Activated CD8-positive, alpha-beta memory T cell treated with anti-CD3 and anti-CD28 coated beads for 4 hours (primary cell): Measurements from ENCODE around the gene SEPTIN1.
"Not testable (repeated sequence)": the region's sequence is repeated elsewhere in the genome, so short reads cannot be mapped to it uniquely, and the experiment has no call there.

Source experiments
- DNase-seq, 2 donors: peaks; one replicate each; pipeline ENCODE4 v3.0.0-alpha.2; 2020; ENCODE audit warnings: low read depth in 2 of 2

Gene SEPTIN1

DNA sequence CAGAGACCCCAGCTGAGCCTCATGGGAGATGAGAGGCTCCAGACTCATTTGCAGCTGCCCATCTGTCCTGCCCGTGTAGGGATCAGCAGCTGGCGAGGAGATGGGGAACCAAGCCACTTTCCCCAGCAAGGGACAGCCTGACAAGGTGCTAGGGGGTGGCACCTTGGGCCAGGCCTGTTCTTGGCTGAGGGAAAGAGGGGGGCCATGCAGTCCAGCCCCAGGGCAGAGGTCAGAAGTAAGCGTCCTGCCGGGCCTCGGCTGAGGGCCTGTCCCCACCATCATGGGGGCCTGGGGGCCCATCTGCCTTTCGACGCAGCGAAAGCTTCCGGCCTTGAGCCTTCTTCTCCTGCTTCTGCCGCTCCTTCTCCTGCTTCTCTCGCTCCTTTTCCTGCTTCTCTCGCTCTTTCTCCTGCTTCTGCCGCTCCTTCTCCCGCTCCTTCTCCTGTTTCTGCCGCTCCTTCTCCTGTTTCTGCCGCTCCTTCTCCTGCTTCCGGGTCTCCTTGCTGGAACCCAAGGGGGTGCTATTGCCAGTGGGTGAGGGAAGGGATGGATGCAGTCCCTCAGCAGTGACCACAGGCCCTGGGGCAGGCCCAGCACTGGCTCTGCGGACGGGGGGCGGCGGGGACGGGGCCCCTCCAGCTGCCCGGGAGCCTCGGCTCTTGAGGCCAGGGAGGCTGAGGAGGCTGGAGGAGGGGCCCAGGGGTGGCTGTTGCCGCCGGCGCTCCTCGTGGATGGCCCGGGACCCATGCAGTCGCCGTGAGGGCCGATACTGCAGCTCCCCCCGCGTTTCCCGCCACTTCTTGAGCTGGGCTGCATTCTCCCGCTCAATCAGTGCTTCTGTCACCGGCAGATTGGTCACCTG lies 24.4 kb downstream of the SEPTIN1 start:
- DNase-seq: no peak

GRCh38 chr16:30357085-30357714 lies 25.2 kb downstream of the SEPTIN1 start:
- DNase-seq: no peak

DNA sequence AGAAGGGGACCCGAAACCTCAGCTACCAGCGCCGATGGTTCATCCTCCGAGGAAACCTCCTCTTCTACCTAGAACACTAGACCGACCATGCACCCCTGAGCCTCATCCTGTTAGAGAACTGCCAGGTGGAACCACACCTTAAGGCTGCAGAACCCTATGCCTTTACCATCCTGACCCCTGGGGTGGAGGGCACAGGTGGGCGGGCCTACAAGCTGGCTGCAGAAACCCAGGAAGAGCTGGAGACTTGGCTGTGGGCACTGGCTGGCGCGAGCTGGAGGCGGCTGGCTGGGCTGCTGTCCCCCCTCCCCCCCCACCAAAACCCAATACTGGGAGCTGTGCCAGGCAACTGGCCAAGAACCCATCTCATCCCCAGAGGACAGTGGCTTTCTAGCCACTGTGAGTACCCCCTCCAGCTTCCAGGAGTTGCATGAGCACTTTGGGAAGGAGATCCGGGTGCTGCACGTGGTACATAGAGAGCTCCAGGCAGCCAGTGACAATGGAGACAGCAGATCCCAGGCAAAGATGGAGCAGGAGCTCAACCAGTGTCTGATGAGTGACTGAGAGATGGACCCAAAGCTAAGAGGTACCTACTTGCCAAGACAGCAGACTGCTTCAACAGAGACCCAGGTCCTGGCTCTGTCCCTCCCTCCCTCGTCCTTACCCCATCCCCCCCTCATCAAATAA lies 25.8 kb downstream of the SEPTIN1 start:
- no peak for DNase-seq

DNA sequence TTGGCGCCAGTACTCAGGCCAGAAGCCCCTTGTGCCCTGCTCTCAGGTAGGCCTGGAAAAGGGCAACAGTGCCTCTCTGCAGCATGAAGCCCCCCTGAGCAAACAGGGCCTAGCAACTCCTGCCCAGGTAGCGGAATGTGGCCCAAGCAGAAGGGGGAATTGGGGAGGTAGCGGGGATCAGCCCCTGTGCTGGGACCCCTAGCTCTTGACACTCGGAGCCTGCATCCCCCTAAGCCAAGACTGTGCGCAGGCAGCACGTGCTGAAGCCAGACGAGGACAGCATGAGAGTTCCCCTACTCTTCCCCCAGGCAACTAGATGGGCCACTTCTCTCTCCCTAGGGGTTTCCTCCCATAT lies 26.4 kb downstream of the SEPTIN1 start:
- no peak for DNase-seq

DNA sequence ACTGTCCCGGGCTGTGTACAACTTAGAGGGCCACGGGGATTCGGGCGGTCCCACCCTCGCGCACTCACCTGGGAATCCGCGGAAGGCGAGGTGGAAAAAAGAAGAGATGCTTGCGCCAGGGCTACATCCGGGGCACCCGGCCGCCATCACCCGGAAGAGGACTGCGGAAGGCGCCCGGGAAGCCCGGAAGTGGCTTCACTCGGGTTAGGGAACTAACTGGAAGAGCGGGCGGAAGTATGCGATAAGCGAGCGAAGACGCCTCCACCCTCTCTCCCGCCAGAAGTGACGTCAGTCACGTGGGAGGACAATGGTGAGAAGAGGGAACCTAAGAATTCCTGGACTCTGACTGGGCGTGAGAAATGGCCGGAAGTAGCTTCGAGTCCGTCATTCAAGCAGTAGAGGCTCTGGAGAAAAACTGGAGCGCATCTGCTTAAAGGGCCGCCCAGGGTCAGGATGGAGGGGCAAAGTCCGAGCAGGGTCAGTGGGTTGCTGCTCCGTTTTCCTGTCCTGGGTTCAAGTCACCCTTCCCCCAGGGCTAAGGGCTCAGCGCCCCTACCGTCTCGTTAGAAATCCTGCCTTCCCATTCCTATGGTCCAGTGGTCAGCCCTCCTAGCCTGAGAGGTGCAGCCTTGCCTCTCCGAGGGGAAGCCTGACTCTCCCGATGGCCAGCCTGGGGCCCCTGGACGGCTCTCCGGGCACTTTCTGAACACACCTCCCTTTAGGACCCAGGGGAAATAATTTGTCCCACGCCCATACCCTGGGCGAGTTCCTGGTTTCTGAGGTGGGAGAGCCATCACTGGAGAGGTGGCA lies 27.0 kb downstream of the SEPTIN1 start, which contains the start of gene CD2BP2:
CD2BP2 (minus strand) TSS at position 165 of the 810 bp plus-strand sequence. CDS start 627 bp downstream, outside the sequence.
- peak; percentile 80 to 82 for DNase-seq

GRCh38 chr16:30354423-30355143 lies 27.8 kb downstream of the SEPTIN1 start:
- no peak for DNase-seq

GRCh38 chr16:30353438-30354129 lies 28.8 kb downstream of the SEPTIN1 start:
- no peak for DNase-seq

DNA sequence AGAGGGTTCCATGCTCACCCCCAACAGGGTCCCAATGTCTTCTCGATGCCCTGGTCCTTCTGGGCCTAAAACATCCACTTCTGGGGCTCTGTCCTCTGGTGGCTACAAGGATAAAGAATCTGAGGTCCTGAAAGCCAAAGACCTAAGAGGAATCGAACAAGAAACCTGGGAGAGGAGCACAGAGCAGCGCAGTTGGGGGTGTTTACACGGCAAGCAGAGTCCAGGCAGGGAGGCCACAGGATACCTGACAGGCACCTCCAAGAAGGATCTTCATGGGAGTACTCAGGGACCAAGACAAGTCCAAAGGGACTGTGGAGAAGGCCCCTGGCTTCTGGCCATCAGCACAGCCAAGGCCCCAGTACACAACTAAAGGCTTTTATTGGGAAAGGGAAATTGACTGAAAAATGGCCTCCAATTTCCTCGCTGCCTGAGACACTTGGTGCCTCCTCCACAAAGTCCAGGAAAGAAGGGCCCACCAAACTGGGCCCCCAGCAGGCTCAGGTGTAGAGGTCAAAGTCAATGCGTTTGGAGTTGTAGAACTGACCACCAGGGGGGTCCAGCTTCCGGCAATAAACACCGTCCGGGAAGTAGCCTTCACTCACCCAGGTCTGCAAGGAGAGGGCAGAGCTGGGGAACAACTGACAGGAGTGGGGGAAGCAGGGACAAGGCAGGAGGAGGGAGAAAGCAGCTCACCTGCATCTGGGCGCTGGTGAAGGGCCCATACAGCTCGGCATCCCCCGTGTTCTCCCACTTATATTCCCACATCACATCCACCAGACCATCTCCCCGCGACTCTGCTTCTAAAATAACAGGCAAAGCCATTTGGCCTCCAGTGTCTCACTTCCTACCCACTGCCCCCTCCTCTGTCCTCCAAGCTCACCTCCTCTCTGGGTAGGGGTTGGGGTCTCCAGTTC lies 29.6 kb downstream of the SEPTIN1 start:
- no peak for DNase-seq

DNA sequence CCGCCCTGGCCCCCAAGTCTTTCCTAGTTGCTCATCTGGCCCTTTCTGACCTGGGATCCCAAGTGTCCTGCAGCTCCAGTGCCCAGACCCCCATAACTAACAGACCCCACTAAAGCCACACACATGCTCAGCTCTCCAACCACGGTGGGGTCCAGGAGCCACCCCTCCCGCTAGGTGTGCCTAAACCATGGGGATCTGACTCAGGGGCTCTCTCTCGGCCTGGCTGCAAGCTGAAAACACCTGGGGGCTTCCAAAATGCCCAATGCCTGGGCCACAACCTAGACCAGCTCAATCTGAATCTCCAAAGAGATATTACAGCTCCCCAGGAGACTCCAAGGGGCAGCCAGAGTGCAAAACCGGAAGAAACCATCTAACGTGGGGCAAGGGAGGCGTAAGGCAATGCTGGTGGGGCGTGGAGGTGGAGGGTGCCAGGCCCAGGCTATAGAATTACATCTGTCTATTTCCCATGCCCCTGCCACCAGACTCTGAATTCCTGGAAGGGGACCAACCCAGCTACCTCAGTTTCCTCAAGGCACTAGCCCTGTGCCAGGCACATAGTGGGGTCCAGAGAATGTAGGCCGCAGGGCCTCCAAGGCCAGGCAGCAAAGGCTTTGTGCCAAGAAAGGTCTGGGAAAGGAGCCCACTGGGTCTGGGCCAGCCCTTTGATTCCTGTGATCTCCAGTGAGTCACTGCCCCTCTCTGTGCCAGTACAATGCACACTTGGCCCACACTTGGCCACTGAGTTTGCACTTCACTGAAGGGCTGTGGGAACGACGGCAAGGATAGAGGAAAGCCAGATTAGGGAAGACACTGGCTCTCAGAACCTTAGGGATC lies 30.6 kb downstream of the SEPTIN1 start:
- no peak for DNase-seq

DNA sequence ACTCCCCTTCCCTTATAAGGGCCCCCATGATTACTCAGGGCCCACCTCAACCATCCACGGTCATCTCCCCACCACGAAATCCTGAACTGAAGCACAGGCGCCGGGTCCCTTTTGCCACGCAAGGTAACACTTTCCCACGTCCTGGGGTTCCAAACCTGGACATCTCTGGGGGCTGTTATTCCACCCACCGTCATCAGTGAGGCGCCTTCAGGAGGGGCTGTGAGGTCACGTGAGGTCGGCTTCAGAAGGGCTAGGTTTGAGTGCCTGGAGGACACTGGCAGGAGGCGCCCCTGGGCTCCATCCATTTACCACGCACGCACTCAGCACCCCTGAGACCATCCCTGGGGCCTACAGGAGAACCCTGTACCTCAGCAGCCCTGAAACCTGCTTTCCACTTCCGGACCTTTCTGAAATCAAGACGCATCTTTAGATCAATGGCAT lies 31.3 kb downstream of the SEPTIN1 start:
- no peak for DNase-seq

DNA sequence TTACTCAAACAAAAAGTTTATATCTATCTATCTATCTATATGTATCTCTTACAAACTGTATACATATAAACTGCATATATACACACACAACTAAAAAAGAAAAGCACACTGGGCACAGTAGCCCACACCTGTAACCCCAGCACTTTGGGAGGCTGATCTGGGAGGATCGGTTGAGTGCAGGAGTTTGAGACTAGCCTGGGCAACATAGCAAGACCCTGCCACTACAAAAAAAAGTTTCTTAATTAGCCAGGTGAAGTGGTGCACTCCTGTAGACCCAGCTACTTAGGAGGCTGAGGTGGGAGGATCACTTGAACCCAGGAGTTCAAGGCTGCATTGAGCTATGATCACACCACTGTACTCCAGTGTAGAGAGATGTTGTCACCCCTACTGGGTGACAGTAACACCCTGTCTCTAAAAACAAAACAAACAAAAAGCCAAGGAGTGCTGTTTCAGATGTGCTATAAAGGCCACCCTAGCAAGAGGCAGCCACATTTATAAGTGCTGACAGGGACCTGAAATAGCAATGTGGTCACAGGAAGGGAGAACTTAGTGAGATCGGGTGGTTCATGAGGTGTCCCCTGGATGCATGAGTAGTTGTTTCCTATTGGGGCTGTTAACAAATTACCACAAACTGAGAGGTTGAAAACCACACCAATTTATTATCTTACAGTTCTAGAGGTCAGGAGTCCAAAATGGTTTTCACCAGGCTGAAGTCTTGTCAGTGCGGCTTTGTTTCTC lies 32.1 kb downstream of the SEPTIN1 start:
- no peak for DNase-seq

DNA sequence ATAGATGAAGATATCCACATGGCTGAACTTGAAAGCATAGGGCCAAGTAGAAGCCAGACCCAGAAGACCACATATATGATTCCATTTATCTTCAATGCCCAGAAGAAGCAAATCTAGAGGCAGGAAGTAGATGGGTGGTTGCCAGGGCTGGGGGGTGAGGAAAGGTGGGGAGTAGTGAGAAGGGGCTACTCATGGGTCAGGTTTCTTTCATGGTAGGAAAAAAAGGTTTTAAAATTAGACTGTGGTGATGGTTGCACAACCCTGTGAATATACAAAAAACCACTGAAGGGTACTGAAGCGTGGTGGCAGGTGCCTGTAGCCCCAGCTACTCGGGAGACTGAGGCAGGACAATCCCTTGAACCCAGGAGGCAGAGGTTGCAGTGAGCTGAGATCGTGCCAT lies 32.7 kb downstream of the SEPTIN1 start:
- no peak for DNase-seq

GRCh38 chr16:30348929-30349328 lies 33.4 kb downstream of the SEPTIN1 start:
- DNase-seq: no peak

- no peak for DNase-seq
Measured at GRCh38 chr16:30348113-30348512, 34.2 kb downstream of the SEPTIN1 start.

DNA sequence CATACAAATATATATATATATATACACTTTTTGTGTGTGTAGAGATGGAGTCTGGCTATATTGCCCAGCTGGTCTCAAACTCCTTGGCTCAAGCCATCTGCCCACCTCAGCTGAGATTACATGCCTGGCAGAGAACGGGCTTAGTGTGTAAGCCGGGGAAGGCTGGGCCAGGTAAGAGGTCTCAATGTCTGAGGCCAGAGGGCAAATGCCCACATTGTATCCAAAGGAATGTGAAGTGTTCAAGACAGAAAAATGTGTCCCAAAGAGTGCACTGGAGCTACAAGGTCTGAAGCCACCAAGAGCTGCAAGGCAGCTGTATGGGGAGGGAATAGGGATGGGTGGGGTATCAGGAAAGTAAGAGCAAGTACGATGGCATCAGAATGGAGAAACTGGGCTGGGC lies 36.1 kb downstream of the SEPTIN1 start:
- no peak for DNase-seq

DNA sequence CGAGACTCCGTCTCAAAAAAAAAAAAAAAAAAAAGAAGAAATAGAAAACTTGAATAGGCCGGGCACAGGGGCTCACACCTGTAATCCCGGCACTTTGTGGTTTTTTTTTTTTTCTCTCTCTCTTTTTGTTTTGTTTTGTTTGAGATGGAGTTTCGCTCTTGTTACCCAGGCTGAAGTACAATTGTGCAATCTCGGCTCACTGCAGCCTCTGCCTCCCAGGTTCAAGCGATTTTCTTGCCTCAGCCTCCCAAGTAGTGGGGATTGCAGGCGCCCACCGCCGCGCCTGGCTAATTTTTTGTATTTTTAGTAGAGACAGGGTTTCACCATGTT lies 38.9 kb downstream of the SEPTIN1 start:
- not testable (repeated sequence) for DNase-seq

DNA sequence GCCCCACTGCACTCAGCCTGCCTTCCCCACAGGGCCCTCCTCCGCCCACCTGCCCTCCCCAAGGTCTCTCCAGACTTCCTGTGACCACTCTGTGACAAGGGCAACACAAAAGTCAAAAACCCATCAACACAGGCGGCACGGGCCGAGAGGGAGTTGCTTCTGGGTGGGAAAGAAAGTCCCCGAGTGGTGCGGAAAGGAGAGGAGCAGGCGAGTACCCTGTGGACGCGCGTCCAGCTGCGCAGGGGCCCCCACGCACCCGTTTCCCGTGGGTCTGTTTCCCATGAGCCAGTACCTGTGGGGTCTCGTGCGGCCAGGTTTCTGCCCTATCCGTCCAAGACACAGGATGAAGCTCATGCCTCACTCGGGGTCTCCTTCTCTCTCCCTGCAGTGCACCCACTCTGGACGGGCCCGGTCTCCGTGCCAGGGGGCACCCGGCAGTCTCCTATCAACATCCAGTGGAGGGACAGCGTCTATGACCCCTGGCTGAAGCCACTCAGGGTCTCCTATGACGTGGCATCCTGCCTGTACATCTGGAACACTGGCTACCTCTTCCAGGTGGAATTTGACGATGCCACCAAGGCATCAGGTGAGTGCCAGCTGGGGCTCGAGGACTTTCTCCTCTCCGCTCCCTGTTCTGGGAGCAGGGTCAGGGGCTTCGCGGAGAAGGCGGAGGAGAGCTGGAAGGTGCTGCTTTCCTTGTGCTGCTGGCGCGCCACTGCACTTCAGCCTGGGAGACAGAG lies 39.4 kb downstream of the SEPTIN1 start:
- no peak for DNase-seq
